Duodenal mucosa (tissue), 2 donors: Measurements from ENCODE around the gene SNX25.

ENCODE experiments used
- H3K27ac ChIP-seq: one replicate; pipeline ENCODE4 v1.7.0; 2013; ENCODE audit warnings: low read depth, low read length
- H3K27me3 ChIP-seq, 2 donors: one replicate each; pipeline ENCODE4 v1.7.0; 2013; ENCODE audit warnings: low read length in 2 of 2, control low read depth in 1 of 2; ENCODE audit not compliant: insufficient read depth in 2 of 2, control insufficient read depth in 1 of 2
- H3K36me3 ChIP-seq, 2 donors: one replicate each; pipeline ENCODE4 v1.7.0; 2013; ENCODE audit warnings: low read length in 2 of 2, control low read depth in 1 of 2; ENCODE audit not compliant: insufficient read depth in 2 of 2, control insufficient read depth in 1 of 2
- H3K4me1 ChIP-seq, 2 donors: one replicate each; pipeline ENCODE4 v1.7.0; 2013; ENCODE audit warnings: low read length in 2 of 2, control low read depth in 1 of 2; ENCODE audit not compliant: insufficient read depth in 2 of 2, control insufficient read depth in 1 of 2
- H3K4me3 ChIP-seq, 2 donors: one replicate each; pipeline ENCODE4 v1.7.0; 2013; ENCODE audit warnings: low read length in 2 of 2, low read depth in 1 of 2
- H3K9ac ChIP-seq, 2 donors: one replicate each; pipeline ENCODE4 v1.7.0; 2013; ENCODE audit warnings: low read length in 2 of 2, low read depth in 1 of 2
- H3K9me3 ChIP-seq, 2 donors: one replicate each; pipeline ENCODE4 v1.7.0; 2013; ENCODE audit warnings: low read length in 2 of 2, control low read depth in 1 of 2; ENCODE audit not compliant: control insufficient read depth in 1 of 2

The SNX25 gene

DNA sequence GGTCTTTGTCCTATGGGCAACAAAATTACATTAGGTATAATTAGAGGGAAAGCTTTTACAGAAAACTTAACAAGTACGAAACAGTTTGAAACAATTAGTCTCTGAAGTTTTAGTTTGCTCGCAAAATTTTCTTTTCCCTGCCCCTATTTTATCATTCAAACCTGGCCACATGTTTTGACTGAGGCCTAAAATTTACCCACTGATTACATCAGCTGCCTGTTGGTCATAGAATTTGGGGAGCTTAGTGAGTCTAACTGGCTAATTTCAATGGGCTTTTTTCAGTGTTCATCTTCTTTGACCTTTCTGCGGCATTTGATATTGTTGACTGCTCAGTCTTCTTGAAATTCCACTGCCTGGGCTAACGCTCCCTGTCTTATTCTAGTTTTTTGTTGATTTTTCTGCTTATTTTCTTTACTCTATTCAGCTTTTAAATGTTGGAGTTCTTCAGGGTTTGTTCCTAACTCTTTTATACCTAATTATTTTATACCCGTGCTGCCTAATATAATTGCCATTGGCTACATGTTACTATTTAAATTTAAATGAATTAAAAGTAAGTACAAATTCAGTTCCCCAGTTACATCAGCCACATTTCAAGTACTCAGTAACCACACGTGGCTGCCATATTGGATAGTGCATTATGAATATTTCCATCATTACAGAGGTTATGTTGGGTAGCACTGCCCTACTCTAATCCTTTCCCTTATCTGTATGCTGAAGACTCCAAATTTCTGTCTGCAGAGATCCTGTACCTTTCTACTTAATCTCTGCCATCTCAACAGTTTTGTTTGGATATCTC lies 87.5 kb downstream of the SNX25 start:
- no peaks in the 10 kb centered on the region for H3K36me3 ChIP-seq
- H3K27me3 ChIP-seq: no peaks in the 10 kb centered on the region
- no peak overlapping the region for H3K4me3 ChIP-seq
- no peaks in the 10 kb centered on the region for H3K4me1 ChIP-seq
- no peaks in the 10 kb centered on the region for H3K9me3 ChIP-seq
- no peak overlapping the region for H3K27ac ChIP-seq
- no peak overlapping the region for H3K9ac ChIP-seq

- Histone ChIP-seq H3K36me3 (no peaks in the 10 kb centered on the region), H3K9me3 (no peaks in the 10 kb centered on the region), H3K4me3 (no peak overlapping the region), H3K27me3 (no peaks in the 10 kb centered on the region), H3K4me1 (peaks cover 4 to 6% of the 10 kb centered on the region in 2 donors), H3K9ac (no peak overlapping the region), H3K27ac (no peak overlapping the region)
These were observed 89.5 kb downstream of the SNX25 start for GRCh38 chr4:185298728-185299430.

GRCh38 chr4:185304541-185304940 lies 95.1 kb downstream of the SNX25 start:
- Histone ChIP-seq H3K27me3 (no peaks in the 10 kb centered on the region), H3K27ac (no peak overlapping the region), H3K9ac (no peak overlapping the region), H3K36me3 (no peaks in the 10 kb centered on the region), H3K4me3 (no peak overlapping the region), H3K9me3 (no peaks in the 10 kb centered on the region), H3K4me1 (peaks cover 4 to 6% of the 10 kb centered on the region in 2 donors)

DNA sequence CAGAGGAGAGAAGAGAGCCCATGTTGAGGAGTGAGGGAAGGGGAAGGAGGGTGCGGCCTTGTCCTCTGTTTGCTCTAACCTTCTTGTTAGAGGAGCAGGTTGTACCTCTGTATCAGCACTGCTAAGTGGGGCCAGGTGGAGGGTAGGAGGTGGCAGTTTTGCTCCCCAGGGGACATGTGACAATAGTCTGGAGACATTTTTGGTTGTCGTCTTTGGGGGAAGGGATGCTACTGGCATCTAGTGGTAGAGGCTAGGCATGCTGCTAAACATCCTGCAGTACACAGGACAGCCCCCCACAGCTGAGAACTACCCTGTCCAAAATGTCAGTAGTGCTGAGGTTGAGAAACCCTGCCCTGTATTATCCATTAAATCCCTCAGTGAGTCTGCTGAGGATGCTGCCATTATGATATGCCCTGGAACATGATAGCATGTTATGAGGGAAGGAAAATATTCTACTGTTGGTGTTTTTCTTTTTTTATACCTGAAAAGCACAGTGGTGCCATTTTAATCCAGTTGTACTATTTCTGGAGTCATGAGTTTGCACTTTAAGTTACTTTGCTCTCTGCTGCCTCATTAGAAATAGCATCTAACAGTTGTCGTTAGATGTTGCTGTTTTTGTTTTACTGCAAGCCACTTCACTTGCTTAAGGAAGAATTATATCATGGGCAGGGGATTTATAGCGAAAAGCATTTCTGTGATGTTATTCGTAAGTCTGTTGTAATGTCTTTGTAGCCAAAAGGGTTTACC lies 95.7 kb downstream of the SNX25 start:
- H3K4me1 ChIP-seq: peaks cover 4 to 6% of the 10 kb centered on the region in 2 donors
- H3K9ac ChIP-seq: no peak overlapping the region
- H3K27ac ChIP-seq: no peak overlapping the region
- H3K4me3 ChIP-seq: no peak overlapping the region
- H3K27me3 ChIP-seq: no peaks in the 10 kb centered on the region
- H3K9me3 ChIP-seq: no peaks in the 10 kb centered on the region
- no peaks in the 10 kb centered on the region for H3K36me3 ChIP-seq

- Histone ChIP-seq H3K4me1 (peaks cover 4 to 6% of the 10 kb centered on the region in 2 donors), H3K27me3 (no peaks in the 10 kb centered on the region), H3K27ac (no peak overlapping the region), H3K4me3 (no peak overlapping the region), H3K9ac (no peak overlapping the region), H3K9me3 (no peaks in the 10 kb centered on the region), H3K36me3 (peaks cover 0 to 3% of the 10 kb centered on the region in 2 donors)
These were observed 96.6 kb downstream of the SNX25 start for GRCh38 chr4:185305979-185306442.

GRCh38 chr4:185307136-185307950 lies 97.9 kb downstream of the SNX25 start:
- H3K9ac ChIP-seq: no peak overlapping the region
- no peak overlapping the region for H3K4me3 ChIP-seq
- H3K4me1 ChIP-seq: peaks cover 4 to 6% of the 10 kb centered on the region in 2 donors
- no peaks in the 10 kb centered on the region for H3K9me3 ChIP-seq
- peaks cover 3 to 5% of the 10 kb centered on the region in 2 donors for H3K36me3 ChIP-seq
- no peak overlapping the region for H3K27ac ChIP-seq
- H3K27me3 ChIP-seq: no peaks in the 10 kb centered on the region

DNA sequence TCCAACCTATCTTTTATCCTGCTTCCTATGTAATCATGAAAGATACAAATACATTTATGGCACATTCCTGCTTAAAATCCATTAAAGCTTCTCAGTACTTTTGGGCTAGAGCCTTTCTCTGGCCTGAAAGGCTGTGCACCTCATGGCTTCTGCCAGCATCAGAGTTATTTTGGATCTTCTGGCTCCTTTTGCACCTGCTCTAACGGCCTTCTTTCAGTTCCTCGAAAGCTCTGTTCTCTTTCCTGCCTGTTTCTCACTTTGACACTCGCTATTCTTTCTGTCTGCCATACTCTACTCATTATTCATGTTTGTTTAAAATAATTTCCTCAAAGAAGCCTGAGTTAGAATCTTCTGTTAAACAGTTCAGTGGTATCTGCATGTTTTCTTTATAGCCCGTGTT lies 100.4 kb downstream of the SNX25 start:
- Histone ChIP-seq H3K27me3 (no peaks in the 10 kb centered on the region), H3K9ac (no peak overlapping the region), H3K36me3 (peaks cover 3 to 12% of the 10 kb centered on the region in 2 donors), H3K27ac (no peak overlapping the region), H3K4me3 (no peak overlapping the region), H3K9me3 (no peaks in the 10 kb centered on the region), H3K4me1 (no peaks in the 10 kb centered on the region)

DNA sequence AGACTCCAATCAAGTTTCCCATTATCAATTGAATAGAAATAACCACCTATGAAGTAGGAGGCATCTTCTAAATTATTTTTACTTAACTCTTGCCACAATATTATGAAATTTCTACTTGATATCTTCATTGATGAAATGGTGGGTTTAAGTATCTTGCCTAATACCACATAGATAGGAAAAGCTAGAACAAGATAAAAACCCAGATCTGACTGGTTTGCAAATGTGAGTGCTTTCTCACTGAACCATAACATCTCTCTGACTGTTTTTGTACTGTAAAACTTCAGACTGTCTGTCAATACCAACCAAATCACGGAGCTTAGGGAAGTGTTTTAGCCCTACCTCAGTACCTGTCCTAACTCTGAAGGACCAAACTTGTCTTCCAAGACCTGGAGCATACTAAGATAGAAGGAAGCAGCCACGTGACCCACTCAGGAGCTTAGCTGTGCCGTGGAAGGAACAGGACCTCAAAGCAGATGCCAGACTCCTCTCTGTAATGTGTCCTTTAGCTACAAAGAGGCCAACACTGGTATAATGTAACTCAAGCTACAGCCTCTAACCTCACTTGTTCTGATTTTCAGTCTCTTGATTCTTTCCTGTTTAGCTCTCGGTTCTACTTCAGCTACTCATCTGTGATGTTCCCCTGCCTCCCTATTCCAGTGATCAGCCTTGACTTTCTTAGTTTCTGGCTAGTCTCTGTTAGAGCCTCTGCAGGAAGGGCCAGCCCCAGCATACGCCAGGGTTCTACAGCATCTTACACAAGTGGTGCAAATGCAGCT lies 101.9 kb downstream of the SNX25 start:
- Histone ChIP-seq H3K9me3 (no peaks in the 10 kb centered on the region), H3K36me3 (peaks cover 3 to 15% of the 10 kb centered on the region in 2 donors), H3K9ac (no peak overlapping the region), H3K27ac (no peak overlapping the region), H3K4me3 (no peak overlapping the region), H3K4me1 (no peaks in the 10 kb centered on the region), H3K27me3 (no peaks in the 10 kb centered on the region)

GRCh38 chr4:185312699-185313098 lies 103.3 kb downstream of the SNX25 start:
- Histone ChIP-seq H3K4me3 (no peak overlapping the region), H3K4me1 (no peaks in the 10 kb centered on the region), H3K9ac (no peak overlapping the region)

More at GRCh38 chr4:185312699-185313098, 103.3 kb downstream of the SNX25 start:
- H3K9me3 ChIP-seq: no peaks in the 10 kb centered on the region
- no peak overlapping the region for H3K27ac ChIP-seq
- no peaks in the 10 kb centered on the region for H3K27me3 ChIP-seq
- H3K36me3 ChIP-seq: peaks cover 3 to 18% of the 10 kb centered on the region in 2 donors
